Stimulated activated CD4-positive, alpha-beta T cell treated with anti-CD3 and anti-CD28 coated beads, TNF-alpha, amount 100 ng/mL, for 4 hours (primary cell): Measurements from ENCODE around the gene TMEM238.
"Not testable (repeated sequence)": the region's sequence is repeated elsewhere in the genome, so short reads cannot be mapped to it uniquely, and the experiment has no call there.

Experiments
- DNase-seq, 3 experiments: peaks; one replicate each; pipeline ENCODE4 v3.0.0-alpha.2; 2020; ENCODE audit warnings: low read depth in 3 of 3

The TMEM238 gene

DNA sequence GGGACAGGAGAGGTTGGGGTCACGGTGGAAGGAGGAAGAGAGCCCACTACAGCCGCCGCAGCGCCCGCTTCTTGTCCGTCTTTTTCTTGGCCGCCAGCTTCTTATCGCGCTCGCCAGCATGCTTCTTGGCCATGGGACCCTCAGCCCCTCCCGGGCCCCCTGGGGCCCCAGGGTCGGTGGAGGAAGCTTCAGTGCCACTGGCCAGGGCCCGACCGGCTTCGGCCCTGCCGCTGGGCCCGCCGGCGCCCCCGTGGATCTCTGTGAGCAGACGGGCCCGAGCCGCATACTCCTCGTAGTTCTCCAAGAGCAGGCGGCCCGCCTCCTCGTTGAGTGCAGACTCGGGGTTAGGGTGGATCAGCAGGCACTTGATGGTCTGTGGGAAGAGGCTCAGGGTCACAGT, 17.3 kb upstream of the TMEM238 start:
- DNase-seq = not testable (repeated sequence)

GRCh38 chr19:55400281-55401087, 16.4 kb upstream of the TMEM238 start:
- DNase-seq = no peak

- DNase-seq = no peak
Observed at GRCh38 chr19:55398200-55398925, 14.3 kb upstream of the TMEM238 start.

DNA sequence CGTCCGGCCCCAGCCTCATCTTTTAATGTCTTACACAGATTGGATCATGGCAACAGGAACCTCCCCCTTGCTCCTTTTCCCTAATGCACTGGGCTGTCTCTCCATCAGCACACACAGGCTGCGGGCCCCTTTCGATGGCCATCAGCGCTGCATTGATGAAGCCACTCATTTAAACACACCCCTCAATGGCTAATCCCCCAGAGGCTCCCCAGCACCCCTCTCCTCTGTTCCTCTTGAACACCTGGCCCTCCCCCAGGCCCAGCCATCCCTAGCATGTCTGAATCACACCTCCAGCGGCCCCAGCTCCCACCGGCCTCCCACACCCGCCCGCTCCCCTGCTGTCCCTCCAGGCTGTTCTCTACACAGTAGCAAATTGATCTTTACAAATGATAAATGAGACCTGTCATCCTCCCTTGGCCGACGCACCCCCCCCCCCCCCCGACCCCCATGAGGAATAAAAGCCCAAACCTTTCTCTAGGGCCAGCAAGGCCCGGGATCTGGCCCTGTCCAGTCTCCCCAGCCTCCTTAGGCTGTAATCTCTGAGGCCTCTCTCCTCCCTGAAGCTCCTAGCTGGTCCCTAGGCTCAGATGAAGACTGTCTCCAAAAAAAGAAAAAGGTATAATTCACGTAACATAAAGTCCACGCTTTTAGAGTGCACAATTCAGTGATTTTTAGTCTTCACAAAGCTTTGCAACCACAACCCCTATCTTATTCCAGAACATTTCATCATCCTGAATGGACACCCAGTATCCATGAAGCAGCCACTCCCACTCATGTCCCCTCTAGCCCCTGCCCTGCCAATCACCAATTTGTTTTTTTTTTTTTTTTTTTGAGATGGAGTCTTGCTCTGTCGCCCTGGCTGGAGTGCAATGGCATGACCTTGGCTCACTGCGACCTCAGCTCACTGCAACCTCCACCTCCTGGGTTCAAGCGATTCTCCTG, 9.0 kb upstream of the TMEM238 start:
- DNase-seq = no peak

DNA sequence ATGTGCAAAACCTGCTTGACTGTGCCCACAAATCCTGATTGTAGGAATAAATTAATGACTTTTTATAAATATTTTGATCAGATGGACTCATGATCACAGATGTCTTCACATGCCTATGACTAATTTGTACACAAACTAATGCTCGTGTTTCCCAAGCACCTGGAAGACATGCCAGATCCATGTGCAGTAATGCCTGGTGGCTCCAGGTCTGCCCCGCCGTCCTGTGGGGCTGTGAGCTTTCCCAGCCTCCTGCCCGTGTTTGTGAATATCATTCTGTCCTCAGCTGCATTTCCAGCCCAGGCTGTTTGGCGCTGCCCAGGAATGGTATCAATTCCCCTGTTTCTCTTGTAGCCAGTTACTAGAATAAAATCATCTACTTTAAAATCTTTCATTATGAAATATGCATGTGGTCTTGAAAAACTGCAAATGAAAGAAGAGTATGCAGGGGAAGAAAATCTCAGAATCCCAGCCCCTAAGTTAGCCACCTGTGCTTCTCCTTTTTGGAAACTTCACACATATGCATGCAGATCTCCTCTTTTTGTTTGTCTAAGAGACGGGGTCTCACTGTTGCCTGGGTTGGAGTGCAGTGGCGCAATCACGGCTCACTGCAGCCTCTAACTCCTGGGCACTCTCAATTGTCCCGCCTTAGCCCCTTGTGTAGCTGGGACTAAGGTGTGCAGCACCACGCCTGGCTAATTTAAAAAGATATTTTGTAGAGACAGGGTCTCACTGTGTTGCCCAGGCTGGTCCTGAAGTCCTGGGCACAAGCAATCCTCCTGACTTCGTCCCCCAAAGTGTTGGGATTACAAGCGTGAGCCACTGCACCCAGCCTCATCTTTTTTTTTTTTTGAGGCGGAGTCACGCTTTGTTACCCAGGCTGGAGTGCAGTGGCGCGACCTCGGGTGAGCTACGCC, 7.9 kb upstream of the TMEM238 start:
- no peak for DNase-seq

DNA sequence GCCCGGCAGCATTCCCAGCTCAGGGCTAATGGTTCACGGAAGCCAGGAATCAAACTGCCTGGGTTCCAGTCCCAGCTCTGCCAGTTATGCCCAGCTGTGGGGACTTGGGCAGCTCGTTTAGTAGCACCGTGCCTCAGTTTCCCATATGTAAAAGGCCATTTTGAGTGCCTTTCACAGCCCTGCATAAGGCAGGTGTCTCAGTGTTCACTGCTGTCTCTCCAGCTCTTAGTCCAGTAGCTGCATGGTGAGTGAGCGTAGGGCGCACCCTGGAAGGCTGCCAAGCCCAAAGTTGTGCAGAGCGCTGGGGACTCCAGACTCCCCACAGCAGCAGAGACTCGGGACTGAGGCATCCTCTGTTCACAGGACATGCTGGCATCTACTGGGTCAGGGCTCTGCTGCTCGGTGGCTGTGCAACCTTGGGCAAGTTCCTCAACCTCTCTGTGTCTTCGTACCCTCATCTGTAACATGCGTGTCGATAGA, 7.1 kb upstream of the TMEM238 start:
- DNase-seq = no peak

- DNase-seq = no peak
Observed at GRCh38 chr19:55390461-55390880, 6.4 kb upstream of the TMEM238 start.

DNA sequence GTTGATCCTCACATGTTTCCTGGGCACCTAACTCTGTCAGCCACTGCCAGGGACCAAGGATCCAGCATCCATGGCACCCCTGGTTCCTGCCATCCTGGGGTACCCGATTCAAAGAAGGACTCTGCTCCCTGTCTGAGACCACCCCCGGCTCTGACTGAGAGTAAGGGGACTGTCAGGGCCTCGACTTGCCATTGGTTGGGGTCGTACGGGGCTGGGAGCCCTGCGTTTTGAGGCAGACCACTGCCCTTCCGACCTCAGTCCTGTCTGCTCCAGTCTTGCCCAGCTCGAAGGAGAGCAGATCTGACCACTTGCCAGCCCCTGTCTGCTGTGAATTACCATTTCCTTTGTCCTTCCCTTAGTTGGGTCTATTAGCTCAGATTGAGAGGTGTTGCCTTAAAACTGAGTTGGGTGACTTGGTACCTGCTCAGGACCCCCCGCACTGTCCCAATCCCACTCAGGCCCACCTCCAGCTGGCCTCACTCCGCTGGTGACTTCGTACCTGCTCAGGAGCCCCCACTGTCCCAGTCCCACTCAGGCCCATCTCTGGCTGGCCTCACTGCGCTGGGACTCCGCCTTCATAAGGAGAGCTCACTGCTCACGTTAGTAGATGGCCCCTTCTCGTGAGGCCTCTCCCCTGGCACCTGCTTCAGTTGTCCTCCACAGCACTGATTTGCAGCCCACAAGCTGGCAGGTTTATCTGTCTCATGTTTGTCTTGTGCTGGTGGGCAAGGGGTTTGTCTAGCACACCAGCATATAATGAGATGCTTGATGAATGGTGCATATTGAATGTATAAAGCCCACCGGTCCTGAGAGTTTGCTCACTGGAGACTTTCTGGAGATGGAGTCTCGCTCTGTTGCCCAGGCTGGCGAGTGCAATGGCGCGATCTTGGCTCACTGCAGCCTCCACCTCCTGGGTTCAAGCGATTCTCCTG, 5.6 kb upstream of the TMEM238 start:
- no peak for DNase-seq

DNA sequence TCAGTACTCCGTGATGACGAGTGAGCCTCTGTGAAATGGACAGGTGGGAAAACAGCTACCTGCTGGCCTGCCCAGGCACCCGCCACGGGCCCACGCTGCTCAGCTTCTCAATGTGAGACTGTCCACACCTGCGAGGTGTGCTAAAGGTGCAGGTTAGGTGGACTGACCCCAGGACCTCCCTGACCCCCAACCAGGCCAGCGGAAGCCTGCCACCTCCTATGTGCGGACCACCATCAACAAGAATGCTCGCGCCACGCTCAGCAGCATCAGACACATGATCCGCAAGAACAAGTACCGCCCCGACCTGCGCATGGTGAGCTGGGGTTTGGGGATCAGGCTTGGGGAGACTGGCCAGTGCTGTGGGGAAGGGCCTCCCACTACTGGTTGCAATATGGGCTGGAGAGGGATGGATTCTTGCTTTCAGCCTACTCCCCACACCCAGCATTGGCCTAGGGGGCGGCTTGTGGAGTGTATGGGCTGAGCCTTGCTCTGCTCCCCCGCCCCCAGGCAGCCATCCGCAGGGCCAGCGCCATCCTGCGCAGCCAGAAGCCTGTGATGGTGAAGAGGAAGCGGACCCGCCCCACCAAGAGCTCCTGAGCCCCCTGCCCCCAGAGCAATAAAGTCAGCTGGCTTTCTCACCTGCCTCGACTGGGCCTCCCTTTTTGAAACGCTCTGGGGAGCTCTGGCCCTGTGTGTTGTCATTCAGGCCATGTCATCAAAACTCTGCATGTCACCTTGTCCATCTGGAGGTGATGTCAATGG, 3.8 kb upstream of the TMEM238 start:
- DNase-seq = no peak

- no peak for DNase-seq
Observed at GRCh38 chr19:55386493-55386971, 2.4 kb upstream of the TMEM238 start.

DNA sequence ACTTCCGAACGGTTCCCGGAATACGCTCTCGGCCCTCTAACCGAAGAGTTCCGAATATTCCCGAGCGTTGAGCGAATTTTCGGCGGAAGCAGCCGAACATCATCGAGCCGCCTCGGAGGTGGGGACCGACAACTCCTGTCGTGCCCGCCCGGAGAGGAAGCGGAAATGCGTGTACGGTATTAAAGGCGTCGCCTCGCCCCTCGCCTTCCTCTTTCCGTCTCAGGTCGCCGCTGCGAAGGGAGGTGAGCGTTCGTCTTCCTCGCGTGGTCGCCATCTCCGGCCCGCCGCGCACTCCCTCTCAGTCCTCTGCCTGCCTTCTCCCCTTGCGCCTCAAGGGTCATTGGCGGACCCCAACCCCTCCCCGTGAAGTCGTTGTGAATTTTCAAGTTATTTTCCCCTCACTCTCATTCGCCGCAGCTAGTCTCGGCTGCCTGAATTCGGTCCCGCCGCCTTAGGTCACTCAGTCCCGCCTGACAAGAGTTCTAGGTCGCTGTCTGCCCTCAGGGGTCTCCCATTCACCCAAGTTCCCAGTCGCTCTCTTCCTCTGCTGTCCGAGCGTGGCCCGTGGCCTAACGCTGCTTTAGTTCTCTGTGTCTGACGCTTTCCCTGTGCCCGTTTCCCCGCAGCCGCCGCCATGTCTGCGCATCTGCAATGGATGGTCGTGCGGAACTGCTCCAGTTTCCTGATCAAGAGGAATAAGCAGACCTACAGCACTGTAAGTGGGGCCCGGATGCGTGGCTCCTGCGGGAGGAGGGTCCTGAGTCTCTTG, 1.8 kb upstream of the TMEM238 start, which contains the start of gene RPL28:
RPL28 (plus strand) TSS at position 209 of the 769 bp plus-strand sequence; CDS start at position 635, 426 bp downstream.
- peak; percentile 95 to 98 (median 97) for DNase-seq

DNA sequence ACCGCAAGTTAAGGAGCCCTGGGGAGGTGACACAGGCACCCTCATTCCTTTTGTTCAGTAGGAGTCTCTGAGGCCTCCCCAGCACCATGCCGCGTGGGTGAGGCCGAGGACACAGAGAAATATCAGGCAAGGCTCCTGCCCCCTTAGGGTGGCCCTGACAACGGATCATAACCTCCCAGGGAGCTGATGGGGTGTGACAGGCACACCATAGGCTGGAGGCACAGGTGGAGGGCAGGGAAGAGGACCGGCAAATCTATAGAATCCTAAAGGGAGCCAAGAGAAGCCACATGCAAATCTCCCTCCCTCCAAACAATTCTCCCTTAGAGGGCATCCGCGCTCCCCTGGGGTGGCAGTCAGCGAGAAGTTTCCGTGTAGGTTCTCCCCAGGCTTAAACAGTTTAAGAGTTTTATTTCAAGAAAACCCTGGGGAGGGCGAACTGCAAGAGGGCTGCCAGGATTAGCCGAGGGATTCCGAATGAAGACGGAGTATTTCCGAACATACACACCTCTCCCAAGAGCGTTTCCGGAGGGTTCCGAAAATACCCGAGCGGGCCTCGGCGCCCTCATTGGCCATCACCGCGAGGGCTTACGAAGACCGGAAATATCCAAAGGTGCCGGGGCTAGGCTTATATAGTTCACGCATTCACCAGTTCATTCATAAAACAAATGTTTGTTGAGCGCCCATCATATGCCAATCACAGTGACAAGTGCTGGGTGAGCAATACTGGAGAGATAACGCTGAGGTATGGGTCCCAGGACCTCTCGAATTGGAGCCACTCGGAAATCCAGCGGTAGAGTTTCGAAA, 1.0 kb upstream of the TMEM238 start:
- DNase-seq = peak; percentile 87 to 91 (median 91)

GRCh38 chr19:55383279-55384130, 587 bp downstream of the TMEM238 start:
- DNase-seq = peak in 2 of 3 experiments; percentile 24 to 43

DNA sequence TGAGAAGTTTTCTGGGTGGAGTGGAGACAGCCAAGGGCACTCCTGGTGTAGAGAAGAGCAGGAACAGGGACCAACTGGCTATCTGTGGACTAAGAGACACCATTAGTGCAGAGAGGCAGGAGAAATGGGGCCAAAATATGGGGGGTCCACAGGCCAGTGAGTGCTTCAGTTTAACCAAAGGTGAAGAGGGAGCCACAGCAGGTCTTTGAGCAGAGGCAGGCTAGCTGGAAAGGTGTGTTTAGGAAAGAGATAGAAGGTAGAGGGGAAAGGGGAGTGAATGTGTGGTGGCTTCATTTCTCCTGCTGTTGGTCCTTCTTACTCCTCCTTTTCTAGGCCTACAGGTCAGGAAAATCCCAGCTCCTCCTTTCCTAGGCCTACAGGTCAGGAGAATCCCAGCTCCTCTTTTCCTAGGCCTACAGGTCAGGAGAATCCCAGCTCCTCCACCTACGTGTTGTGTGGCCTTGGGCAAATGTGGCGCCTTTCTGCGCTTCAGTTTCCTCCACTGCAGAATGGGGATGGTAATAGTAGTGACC, 1.5 kb downstream of the TMEM238 start:
- DNase-seq = no peak

DNA sequence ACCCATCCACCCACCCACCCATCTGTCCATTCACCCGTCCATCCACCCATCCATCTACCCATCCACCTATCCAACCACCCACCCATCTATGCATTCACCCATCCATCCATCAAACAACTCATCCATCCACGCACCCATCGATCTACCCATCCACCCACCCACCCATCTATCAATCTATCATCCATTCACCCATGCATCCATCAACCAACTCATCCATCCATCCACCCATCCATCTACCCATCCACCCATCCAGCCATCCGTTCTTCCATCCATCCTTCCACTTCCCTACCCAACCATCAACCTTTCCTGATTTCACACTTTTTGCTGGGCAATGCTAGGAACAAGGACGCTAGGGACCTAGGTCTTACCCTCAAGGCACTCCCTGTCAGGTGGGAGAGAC, 2.1 kb downstream of the TMEM238 start:
- no peak for DNase-seq

GRCh38 chr19:55379174-55379573, 4.9 kb downstream of the TMEM238 start:
- no peak for DNase-seq
